Midbrain (tissue), 1 donor: Measurements from ENCODE around the gene UBE2G1.
"Not testable (repeated sequence)": the region's sequence is repeated elsewhere in the genome, so short reads cannot be mapped to it uniquely, and the experiment has no call there.

ENCODE experiments used
- DNase-seq: peaks from one replicate; lab custom pipeline; 2025; lab: John Stamatoyannopoulos, UW

UBE2G1 gene, protein sequence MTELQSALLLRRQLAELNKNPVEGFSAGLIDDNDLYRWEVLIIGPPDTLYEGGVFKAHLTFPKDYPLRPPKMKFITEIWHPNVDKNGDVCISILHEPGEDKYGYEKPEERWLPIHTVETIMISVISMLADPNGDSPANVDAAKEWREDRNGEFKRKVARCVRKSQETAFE

DNA sequence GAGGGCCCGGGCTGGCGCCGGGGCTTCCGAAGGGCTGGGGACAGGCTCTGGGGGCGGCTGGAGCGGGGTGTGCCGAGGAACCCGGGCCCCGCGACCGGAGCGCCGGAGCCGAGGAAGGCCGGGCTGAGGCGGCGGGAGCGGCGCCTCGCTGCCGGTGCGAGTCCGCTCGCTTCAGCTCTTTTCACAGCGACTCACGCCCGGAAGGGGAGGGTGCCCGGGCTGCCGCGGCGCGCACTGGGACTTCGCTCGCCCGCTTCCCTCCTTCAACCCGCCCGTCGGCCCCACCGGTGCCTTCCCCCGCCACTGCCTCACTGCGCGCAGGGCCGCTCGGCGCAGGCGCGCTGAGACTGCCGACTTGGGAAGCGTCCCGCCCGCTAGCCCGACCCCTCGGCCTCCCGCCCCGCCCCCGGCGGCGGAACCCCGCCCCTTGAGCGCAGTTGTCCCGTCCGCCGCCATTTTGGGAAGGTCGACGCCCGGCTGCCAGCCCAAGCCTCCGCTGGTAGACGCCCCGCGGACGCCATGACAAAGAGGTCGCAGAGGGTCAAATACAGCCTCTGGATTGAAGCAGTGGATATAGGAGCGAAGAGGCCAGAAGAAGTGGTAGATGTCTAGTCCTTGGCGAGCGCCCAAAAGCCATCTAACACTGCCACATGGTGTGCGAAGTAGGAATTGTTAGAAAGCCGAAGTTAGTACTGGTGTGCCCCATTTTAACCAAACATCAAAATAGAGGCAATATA, at the start of gene UBE2G1:
Gene UBE2G1 (minus strand): TSS at position 349 of the 737 bp plus-strand sequence. CDS start 359 bp downstream, outside the sequence.
- DNase-seq, result peak; percentile 98

DNA sequence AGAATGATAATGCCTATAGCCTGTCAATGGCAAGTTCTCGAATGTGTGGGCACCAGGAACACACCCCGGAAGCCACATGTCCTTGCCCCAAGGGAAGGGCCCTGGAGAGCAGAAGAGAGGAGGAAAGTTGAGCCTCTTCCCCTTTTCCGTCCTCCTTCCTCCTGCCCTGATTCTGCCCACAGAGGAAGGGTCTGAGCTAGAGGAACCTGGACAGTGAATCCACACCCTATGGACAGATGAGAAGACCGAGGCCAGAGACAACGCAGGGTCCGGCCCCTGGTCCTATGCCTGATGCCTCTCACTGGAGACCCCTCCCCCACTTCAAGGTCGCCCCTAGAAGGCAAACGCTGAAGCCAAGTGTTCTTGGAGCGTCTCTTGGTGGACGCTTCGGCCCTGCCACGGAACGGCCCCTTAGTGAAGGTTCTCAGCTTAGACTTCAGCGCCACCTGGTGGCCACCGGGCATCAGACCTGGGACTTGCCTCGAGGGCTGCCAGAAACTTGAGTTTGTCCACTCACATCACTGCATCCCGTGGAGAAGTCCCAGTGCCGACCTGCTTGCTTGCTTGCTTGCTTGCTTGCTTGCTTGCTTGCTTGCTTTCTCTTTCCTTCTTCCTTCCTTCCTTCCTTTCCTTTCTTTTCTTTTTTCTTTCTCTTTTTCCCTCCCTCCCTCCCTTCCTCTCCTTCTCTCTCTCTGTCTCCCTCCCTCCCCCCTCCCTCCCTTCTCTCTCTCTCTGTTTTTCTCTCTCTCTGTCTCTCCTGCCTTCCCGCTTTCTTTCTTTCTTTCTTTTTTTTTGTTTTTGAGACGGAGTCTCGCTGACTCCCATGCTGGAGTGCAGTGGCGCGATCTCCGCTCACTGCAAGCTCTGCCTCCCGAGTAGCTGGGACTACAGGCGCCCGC, 46.7 kb upstream of the UBE2G1 start:
- DNase-seq, result peak; percentile 90

DNA sequence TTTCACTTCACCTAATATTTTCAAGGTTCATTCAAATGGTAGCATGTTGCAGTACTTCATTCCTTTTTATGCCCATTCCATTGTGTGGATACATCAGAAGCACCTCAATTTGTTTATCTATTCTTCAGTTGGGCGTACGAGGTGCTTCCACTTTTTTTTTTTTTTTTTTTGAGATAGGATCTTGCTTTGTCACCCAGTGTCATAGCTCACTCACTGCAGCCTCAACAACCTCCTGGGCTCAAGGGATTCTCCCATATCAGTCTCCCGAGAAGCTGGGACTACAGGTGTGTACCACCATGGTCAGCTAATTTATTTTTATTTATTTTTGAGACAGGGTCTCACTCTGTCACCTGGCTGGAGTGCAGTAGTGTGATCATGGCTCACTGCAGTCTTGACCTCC, 44.7 kb upstream of the UBE2G1 start:
- DNase-seq, result no peak

DNA sequence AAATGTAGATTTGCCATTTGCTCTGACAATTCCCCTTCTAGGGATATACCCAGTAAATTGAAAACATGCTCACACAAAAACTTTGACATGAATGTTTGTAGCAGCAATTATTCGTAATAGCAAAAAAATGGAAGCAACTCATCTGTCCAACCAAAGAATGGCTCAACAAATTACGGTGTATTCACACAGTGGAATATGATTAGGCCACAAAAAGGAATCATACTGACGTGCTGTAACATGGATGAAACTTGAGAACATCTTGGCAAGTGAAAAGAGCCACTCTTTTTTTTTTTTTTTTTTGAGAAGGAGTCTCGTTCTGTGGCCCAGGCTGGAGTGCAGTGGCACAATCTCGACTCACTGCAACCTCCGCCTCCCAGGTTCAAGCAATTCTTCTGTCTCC, 43.2 kb upstream of the UBE2G1 start:
- DNase-seq, result no peak

DNA sequence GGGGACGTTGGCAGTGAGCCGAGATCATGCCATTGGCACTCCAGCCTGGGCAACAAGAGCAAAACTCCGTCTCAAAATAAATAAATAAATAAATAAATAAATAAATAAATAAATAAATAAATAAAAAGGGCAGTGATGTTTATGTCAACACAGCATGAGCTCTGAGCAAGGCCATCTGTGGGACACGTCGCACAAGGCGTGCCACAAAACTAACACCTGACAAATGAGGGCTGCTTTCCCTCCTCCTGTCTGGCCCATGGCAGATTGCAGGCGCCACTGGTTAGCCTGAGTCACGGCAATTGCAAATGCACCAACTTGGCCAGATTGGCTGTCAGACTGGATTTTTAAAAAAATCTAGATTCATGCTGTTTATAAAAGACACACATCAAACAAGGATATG, 41.4 kb upstream of the UBE2G1 start:
- no peak for DNase-seq

DNA sequence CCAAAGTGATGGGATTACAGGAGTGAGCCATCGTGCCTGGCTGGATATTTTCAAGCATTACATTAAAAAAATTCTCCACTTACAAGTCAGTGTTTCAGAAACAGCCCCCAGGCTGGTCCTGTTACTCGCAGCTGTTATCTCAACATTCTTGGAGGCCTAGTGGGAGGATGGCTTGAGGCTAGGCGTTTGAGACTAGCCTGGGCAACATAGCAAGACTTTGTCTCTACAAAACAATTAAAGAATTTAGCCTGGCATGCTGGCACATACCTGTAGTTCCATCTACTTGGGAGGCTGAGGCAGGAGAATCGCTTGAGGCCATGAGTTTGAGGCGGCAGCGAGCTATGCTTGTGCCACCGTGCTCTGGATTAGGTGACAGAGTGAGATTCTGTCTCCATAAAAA, 40.7 kb upstream of the UBE2G1 start:
- DNase-seq, result no peak

DNA sequence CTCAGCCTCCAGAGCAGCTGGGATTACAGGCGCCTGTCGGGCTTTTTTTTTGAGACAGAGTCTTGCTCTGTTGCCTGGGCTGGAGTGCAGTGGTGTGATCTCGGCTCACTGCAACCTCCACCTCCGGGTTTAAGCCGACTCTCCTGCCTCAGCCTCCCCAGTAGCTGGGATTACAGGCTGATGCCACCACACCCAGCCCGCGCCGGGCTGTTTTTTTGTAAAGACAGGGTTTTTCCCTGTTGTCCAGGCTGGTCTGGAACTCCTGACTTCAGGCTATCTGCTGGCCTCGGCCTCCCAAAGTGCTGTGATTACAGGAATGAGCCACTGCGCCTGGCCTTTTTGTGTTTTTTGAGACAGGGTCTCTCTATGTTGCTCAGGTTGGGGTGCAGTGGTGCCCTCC, 39.9 kb upstream of the UBE2G1 start:
- no peak for DNase-seq

DNA sequence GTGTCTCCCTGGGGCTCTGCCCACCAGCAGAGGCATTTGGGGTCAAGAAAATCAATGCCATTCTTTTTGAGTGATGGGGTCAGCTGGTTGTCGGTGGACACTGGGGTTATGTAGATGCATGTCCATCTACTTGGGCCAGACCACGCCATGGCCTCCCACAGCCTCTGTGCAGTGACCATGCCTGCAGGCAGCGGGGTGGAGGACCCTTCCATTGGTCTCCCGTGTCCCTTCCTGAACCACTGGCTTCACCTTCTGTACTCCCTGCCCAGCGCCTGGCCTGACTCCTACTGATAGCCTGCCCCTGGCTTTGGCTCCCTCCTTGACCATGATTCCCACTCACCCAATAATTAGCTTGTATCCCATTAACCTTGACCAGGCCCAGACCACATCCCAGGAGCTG, 39.2 kb upstream of the UBE2G1 start:
- DNase-seq, result no peak

DNA sequence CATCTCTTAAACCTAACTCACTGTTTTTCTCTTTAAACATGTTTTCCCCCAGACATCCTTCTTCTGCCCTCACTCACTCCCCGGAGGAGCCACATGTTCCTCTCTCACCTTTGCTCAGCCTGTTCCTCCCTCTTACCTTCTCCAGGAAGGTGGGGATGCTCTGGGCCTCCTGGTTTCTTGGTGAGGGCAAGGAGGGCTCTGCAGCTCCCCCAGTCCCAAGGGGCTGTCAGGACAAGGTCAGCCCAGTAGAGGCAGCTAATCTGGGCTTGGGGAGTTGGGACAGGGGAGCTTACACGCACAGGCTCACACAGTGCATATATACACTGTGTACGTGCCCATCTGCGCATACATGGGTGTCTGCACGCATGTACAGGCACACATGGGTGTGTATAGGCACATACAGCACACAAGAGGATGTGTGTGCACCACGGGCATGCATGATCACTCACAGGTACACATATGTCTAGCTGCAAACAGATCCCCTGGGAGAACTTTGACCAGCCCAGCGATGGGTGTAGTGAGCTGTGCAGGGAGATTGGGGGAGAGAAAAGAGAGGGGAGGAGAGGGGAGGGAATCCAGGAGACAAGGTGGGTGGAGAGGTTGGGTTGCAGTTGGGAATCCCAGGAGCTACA, 38.7 kb upstream of the UBE2G1 start:
- no peak for DNase-seq

DNA sequence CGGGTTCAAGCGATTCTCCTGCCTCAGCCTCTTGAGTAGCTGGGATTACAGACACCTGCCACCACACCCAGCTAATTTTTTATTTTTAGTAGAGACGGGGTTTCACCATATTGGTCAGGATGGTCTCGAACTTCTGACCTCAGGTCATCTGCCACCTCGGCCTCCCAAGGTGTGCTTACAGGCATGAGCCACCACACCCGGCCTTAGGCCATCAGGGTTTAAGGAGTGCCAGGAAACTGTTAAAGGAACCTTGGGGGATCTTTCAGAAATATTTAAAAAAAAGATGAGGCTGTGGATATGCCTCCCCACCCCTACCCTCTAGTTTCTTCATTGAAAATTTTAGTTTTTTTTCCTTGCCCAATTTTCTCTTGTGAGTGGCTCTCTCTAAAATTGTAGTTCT, 31.4 kb upstream of the UBE2G1 start:
- DNase-seq, result no peak

DNA sequence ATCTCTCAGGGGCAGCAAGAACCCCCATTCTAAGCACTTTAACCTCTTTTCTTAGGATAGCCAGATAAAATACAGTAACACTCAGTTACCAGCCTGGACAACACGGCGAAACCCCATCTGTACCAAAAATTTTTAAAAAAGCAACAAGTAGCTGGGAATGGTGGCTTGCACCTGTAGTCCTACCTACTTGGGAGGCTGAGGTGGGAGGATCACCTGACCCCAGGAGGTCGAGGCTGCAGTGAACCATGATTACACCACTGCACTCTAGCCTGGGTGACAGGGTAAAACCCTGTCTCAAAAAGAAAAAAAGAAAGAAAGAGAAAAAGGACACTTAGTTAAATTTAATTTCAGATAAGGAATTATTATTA, 28.6 kb upstream of the UBE2G1 start:
- no peak for DNase-seq

DNA sequence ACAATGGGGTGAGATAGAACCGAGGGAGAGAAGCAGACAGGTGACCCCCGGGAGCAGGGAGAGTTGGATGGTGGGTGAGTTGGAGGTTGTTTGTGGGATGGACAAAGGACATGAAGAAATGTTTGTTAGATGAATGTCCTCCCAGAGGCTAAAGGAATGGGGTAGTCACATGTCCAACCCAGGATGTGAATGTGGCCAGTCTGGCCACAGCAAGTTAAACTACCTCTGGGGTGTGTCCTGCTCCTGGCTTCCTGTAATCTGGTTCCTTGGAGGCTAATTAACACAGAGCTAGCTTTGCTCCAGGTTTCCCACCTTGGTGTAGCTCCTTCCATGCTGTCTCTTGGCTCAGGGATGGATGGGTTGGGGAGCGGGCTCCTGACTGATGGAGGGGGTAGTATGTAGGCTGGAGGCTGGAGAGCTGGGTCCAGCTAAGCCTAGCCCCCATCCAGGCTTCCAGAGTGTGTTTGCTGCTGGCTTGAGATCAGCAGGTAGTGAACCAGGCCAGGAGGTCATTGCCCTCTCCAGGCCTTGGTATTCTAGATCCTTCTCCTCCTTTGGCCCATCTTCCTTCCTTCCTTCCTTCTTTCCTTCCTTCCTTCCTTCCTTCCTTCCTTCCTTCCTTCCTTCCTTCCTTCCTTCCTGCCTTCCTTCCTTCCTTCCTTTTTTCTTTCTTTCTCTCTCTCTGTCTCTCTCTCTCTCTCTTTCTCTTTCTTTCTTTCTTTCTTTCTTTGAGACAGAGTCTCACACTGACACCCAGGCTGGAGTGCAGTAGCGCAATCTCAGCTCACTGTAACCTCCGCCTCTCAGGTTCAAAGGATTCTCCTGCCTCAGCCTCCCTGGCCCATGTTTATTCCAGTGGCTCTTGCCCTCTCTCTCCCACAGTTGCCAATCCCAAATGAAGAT, 28.0 kb upstream of the UBE2G1 start:
- DNase-seq, result no peak

DNA sequence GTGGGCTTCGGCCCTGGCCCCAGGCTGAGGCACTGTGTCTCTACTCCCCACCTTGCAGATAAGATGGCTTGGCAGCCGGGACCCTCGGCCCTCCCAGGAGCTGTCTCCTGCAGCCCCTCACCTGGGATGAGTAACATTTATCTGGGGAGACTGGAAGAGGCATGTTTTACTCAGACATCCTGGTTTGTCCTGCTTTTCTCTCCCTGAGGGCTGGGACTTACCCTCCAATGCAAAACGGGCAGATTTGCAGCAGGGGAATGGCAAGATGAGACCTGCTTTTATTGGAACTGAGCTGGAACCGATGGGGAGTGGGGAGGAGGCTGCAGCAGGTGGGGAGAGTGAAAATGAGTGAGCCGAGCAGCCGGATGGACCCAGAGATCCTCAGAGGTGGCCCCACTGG, 27.3 kb upstream of the UBE2G1 start:
- DNase-seq, result no peak

DNA sequence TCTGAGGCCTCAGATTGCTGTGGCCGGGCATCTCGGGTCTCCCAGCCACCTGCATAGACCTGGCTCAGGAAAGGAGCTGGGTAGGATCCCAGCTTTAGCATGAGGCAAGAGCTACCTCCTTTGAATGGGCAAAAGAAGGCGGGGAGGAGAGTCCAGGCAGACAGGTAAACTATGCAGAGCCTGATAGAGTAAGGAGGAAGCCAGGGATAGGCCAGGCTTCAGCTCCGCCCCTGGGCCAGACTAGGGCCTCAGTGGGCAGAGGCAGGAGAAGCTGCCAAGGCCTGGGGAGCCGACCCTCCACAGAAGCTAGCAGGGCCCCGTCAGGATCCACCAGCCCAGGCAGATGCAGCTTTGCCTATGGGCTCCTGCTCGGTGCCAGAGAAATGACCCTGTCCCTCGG, 22.6 kb upstream of the UBE2G1 start:
- DNase-seq, result no peak

DNA sequence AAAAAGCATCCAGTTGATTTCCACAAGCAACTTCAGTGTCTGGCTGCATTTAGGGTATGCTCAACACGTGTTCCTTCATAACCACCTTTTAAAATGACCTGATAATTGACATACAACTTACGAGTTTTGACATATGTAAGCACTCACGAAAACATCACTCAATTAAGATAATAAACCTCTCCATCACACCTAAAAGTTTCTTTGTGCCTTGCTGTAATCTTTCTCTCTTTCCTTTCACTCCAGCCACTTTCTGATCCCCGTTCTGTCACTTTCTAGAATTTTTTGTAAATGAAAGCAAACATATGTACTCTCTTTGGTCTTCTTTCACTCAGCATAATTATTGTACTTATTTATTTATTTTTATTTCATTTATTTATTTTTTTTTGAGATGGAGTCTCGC, 20.7 kb upstream of the UBE2G1 start:
- no peak for DNase-seq

DNA sequence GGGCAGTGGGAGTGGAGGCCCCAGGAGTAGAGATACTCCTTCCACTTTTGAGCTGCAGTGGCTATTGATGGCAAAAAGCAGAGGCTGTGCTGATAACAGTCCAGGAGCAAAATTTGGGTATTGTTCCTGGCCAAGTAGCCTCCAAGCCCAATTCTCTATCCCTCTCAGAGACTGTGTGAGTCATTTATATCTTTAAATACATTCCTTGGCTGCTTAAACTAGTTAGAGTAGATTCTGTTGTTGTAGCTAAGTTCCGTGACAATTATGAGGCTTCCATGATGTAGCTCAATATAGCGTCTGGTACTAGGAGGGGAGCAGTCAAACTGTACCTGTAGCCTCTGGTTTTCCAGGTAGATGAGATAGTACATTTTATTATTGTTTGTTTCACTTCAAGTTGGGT, 19.9 kb upstream of the UBE2G1 start:
- no peak for DNase-seq

DNA sequence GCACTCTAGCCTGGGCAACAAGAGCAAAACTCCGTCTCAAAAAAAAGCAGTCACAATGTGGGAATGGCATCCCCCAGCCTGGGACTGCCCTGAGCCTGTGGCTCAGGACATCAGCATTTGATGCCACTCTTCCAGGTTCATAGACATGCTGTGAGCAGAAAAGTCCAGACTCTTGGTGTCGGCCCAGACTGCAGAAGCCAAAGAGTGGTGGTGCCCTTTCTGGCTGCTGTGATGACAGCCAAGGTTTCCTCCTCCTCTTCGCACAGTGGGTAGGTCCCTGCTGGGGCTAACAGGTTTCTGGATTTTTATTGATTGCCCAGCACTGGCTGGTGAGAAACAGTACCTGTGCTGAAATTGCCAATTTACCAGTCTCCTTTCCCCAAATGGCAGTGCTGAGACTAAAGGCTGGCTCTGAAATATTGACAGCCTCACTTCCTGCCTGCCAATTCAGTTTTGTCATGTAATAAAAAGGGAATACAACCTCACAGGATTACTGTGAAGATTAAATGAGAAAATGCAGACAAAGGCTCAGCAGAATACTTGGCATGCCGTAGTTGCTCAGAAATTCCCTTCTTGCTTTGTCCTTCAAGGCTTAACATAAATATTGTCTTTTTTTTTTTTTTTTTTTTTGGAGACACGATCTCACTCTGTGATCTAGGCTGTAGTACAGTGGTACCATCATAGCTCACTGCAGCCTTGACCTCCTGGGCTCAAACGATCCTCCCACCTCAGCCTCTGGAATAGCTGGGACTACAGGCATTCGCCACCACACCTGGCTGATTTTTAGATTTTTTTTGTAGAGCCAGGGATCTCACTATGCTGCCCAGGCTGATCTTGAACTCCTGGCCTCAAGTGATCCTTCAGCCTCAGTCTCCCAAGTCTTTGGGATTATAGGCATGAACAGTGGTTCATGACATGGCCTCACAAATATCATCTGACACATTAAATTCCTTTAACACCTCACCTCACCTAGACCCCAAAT, 15.5 kb upstream of the UBE2G1 start:
- no peak for DNase-seq

DNA sequence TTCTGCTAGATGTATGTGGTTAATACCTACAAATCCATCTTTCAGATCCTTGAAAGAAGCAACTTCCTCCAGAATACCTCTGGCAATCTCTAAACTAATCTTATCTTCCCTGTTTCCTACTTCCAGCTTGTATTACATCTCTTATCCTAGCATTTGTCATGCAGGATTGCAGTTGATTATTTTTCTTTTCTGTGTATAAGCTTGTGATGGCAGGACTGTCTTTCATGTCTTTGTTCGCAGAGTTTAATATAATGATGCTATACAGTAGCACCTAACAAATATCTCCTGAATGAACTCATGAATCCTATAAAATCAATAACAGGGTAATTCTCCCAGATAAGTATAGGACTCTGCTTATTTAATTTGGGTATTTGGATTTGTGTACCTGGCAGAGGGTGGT, 12.2 kb upstream of the UBE2G1 start:
- DNase-seq, result no peak

DNA sequence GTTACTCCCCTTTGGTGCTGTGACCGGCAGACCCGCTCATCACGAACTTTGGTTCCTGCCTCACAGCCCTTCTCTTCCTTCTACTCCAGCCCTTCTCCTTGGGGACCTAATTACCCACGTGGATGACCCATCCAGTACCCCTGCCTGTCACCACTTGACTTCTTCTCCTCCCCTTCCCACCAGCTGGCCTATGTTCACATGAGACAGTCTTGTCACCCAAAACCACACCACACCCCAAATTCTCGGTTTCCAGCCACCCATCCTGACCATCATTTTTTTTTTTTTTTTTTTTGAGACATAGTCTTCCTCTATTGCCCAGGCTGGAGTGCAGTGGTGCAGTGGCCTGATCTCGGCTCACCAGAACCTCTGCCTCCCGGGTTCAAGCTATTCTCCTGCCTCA, 10.8 kb upstream of the UBE2G1 start:
- DNase-seq, result not testable (repeated sequence)

DNA sequence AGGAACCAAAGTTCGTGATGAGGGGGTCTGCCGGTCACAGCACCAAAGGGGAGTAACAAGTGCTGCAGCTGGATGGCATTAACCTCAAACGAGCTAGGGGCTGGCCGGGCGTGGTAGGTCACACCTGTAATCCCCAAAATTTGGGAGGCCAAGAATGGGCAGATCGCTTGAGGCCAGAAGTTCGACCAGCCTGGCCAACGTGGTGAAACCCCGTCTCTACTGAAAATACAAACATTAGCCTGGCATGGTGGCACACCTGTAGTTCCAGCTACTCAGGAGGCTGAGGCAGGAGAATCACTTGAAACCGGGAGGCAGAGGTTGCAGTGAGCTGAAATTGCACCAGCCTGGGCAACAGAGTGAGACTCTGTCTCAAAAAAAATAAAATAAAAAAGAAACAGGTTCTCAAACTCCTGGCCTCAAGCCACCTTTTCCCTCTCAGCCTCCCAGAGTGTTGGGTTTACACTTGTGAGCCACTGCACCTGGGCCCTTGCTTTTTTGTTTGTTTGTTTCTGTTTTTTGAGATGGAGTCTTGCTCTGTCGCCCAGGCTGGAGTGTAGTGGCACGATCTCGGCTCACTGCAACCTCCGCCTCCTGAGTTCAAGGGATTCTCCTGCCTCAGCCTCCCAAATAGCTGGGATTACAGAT, 9.4 kb upstream of the UBE2G1 start:
- DNase-seq, result not testable (repeated sequence)
